Measurements from ENCODE around the gene REPS1.

Gene REPS1

GRCh38 chr6:138991206-138991605 is 3.2 kb upstream of the REPS1 start:
- Histone ChIP-seq H3K36me3 (ENCODE audit: control insufficient read depth in 4 of 4, insufficient read depth in 4 of 4, low read length in 3 of 4) (no peaks in the 10 kb centered on the region), H3K4me3 (ENCODE audit: control insufficient read depth in 1 of 7, extremely low read depth in 1 of 7, insufficient read depth in 4 of 7, low read depth in 2 of 7, low read length in 6 of 7) (no peak overlapping the region), H3K4me1 (ENCODE audit: control extremely low read depth in 1 of 4, control insufficient read depth in 4 of 4, insufficient read depth in 4 of 4, low read length in 3 of 4) (peaks cover 12 to 16% (median 13%) of the 10 kb centered on the region in 4 experiments), H3K27ac (ENCODE audit: insufficient read depth in 1 of 2, low read depth in 1 of 2, low read length in 2 of 2, poor library complexity in 1 of 2, severe bottlenecking in 2 of 2) (no peak overlapping the region), H3K9me3 (ENCODE audit: control extremely low read depth in 1 of 5, control insufficient read depth in 4 of 5, insufficient read depth in 2 of 5, low read depth in 1 of 5, low read length in 4 of 5) (no peaks in the 10 kb centered on the region), H3K27me3 (replicated peaks in 2 of 5; ENCODE audit: control insufficient read depth in 4 of 5, insufficient read depth in 5 of 5, low read length in 4 of 5) (no peaks in the 10 kb centered on the region)
- WGBS (ENCODE audit: insufficient coverage) = 44% methylated on average over 5 of the region's 5 CpGs
- ChIA-PET POLR2A (no interaction called here), CTCF (no interaction called here)
- DNase-seq = no peak

GRCh38 chr6:138989098-138989983 is 1.3 kb upstream of the REPS1 start:
- POLR2A ChIA-PET = interaction anchor here (0.6 to 0.8 kb wide), 4 partner anchors 41 to 466 kb away, joined by 3 to 4 read pairs (median 3); no protein-coding TSS in a partner anchor
- 100% methylated on average over 4 of the region's 5 CpGs for WGBS (ENCODE audit: insufficient coverage)
- Histone ChIP-seq H3K9me3 (ENCODE audit: control extremely low read depth in 1 of 5, control insufficient read depth in 4 of 5, insufficient read depth in 2 of 5, low read depth in 1 of 5, low read length in 4 of 5) (no peaks in the 10 kb centered on the region), H3K4me1 (ENCODE audit: control extremely low read depth in 1 of 4, control insufficient read depth in 4 of 4, insufficient read depth in 4 of 4, low read length in 3 of 4) (peaks cover 14 to 24% (median 19%) of the 10 kb centered on the region in 4 experiments), H3K27ac (ENCODE audit: insufficient read depth in 1 of 2, low read depth in 1 of 2, low read length in 2 of 2, poor library complexity in 1 of 2, severe bottlenecking in 2 of 2) (no peak overlapping the region), H3K4me3 (ENCODE audit: control insufficient read depth in 1 of 7, extremely low read depth in 1 of 7, insufficient read depth in 4 of 7, low read depth in 2 of 7, low read length in 6 of 7) (no peak overlapping the region), H3K27me3 (replicated peaks in 2 of 5; ENCODE audit: control insufficient read depth in 4 of 5, insufficient read depth in 5 of 5, low read length in 4 of 5) (no peaks in the 10 kb centered on the region), H3K36me3 (ENCODE audit: control insufficient read depth in 4 of 4, insufficient read depth in 4 of 4, low read length in 3 of 4) (no peaks in the 10 kb centered on the region)
- CTCF ChIA-PET = interaction anchor here (0.5 to 2.2 kb wide), 7 partner anchors 22 to 891 kb away, joined by 3 to 7 read pairs (median 3); no protein-coding TSS in a partner anchor
- no peak for DNase-seq

- no peaks in the 10 kb centered on the region for H3K36me3 ChIP-seq (ENCODE audit: control insufficient read depth in 4 of 4, insufficient read depth in 4 of 4, low read length in 3 of 4)
- peak overlapping the region in 6 of 7 experiments; percentile 74 to 95 (median 88) for H3K4me3 ChIP-seq (ENCODE audit: control insufficient read depth in 1 of 7, extremely low read depth in 1 of 7, insufficient read depth in 4 of 7, low read depth in 2 of 7, low read length in 6 of 7)
- DNase-seq = no peak
Observed at GRCh38 chr6:138988469-138988834, 399 bp upstream of the REPS1 start.

GRCh38 chr6:138987080-138987642 is 892 bp downstream of the REPS1 start:
- DNase-seq = peak in 2 of 3 donors; percentile 21 to 34
- ChIA-PET POLR2A (interaction anchor here (0.5 to 1.8 kb wide), 3 partner anchors 40 to 194 kb away, joined by 3 to 5 read pairs (median 3); no protein-coding TSS in a partner anchor), CTCF (interaction anchor here (0.5 to 2.2 kb wide), 11 partner anchors 11 to 377 kb away, joined by 3 to 7 read pairs (median 3); no protein-coding TSS in a partner anchor)
- no peaks in the 10 kb centered on the region for H3K9me3 ChIP-seq (ENCODE audit: control extremely low read depth in 1 of 5, control insufficient read depth in 4 of 5, insufficient read depth in 2 of 5, low read depth in 1 of 5, low read length in 4 of 5)
- H3K4me1 ChIP-seq (ENCODE audit: control extremely low read depth in 1 of 4, control insufficient read depth in 4 of 4, insufficient read depth in 4 of 4, low read length in 3 of 4) = peaks cover 14 to 27% (median 20%) of the 10 kb centered on the region in 4 experiments
- peak overlapping the region in 1 of 2 experiments; percentile 87 for H3K27ac ChIP-seq (ENCODE audit: insufficient read depth in 1 of 2, low read depth in 1 of 2, low read length in 2 of 2, poor library complexity in 1 of 2, severe bottlenecking in 2 of 2)
- peak overlapping the region; percentile 74 to 95 (median 90) for H3K4me3 ChIP-seq (ENCODE audit: control insufficient read depth in 1 of 7, extremely low read depth in 1 of 7, insufficient read depth in 4 of 7, low read depth in 2 of 7, low read length in 6 of 7)
- 0% methylated on average over 16 of the region's 35 CpGs for WGBS (ENCODE audit: insufficient coverage)
- H3K27me3 ChIP-seq (replicated peaks in 2 of 5; ENCODE audit: control insufficient read depth in 4 of 5, insufficient read depth in 5 of 5, low read length in 4 of 5) = no peaks in the 10 kb centered on the region
- no peaks in the 10 kb centered on the region for H3K36me3 ChIP-seq (ENCODE audit: control insufficient read depth in 4 of 4, insufficient read depth in 4 of 4, low read length in 3 of 4)

More at GRCh38 chr6:138988469-138988834, 399 bp upstream of the REPS1 start:
- Histone ChIP-seq H3K27ac (ENCODE audit: insufficient read depth in 1 of 2, low read depth in 1 of 2, low read length in 2 of 2, poor library complexity in 1 of 2, severe bottlenecking in 2 of 2) (peak overlapping the region in 1 of 2 experiments; percentile 87), H3K27me3 (replicated peaks in 2 of 5; ENCODE audit: control insufficient read depth in 4 of 5, insufficient read depth in 5 of 5, low read length in 4 of 5) (no peaks in the 10 kb centered on the region), H3K9me3 (ENCODE audit: control extremely low read depth in 1 of 5, control insufficient read depth in 4 of 5, insufficient read depth in 2 of 5, low read depth in 1 of 5, low read length in 4 of 5) (no peaks in the 10 kb centered on the region), H3K4me1 (ENCODE audit: control extremely low read depth in 1 of 4, control insufficient read depth in 4 of 4, insufficient read depth in 4 of 4, low read length in 3 of 4) (peaks cover 14 to 27% (median 20%) of the 10 kb centered on the region in 4 experiments)
- 10% methylated on average over 10 of the region's 11 CpGs for WGBS (ENCODE audit: insufficient coverage)
- ChIA-PET CTCF (interaction anchor here (0.6 to 2.2 kb wide), 5 partner anchors 23 to 172 kb away, joined by 3 to 7 read pairs (median 4); no protein-coding TSS in a partner anchor), POLR2A (interaction anchor here (0.6 to 1.8 kb wide), 4 partner anchors 39 to 125 kb away, joined by 3 to 5 read pairs (median 4); no protein-coding TSS in a partner anchor)

- Histone ChIP-seq H3K4me3 (ENCODE audit: control insufficient read depth in 1 of 7, extremely low read depth in 1 of 7, insufficient read depth in 4 of 7, low read depth in 2 of 7, low read length in 6 of 7) (peak overlapping the region in 6 of 7 experiments; percentile 74 to 95 (median 88)), H3K27me3 (replicated peaks in 2 of 5; ENCODE audit: control insufficient read depth in 4 of 5, insufficient read depth in 5 of 5, low read length in 4 of 5) (no peaks in the 10 kb centered on the region), H3K9me3 (ENCODE audit: control extremely low read depth in 1 of 5, control insufficient read depth in 4 of 5, insufficient read depth in 2 of 5, low read depth in 1 of 5, low read length in 4 of 5) (no peaks in the 10 kb centered on the region), H3K27ac (ENCODE audit: insufficient read depth in 1 of 2, low read depth in 1 of 2, low read length in 2 of 2, poor library complexity in 1 of 2, severe bottlenecking in 2 of 2) (peak overlapping the region in 1 of 2 experiments; percentile 87), H3K36me3 (ENCODE audit: control insufficient read depth in 4 of 4, insufficient read depth in 4 of 4, low read length in 3 of 4) (no peaks in the 10 kb centered on the region), H3K4me1 (ENCODE audit: control extremely low read depth in 1 of 4, control insufficient read depth in 4 of 4, insufficient read depth in 4 of 4, low read length in 3 of 4) (peaks cover 14 to 31% (median 21%) of the 10 kb centered on the region in 4 experiments)
- CTCF ChIA-PET = interaction anchor here (0.5 to 1.6 kb wide), 9 partner anchors 10 to 378 kb away, joined by 3 to 6 read pairs (median 3); no protein-coding TSS in a partner anchor
- POLR2A ChIA-PET = interaction anchor here (0.5 to 1.8 kb wide), 3 partner anchors 41 to 194 kb away, joined by 3 to 5 read pairs (median 3); no protein-coding TSS in a partner anchor
- 0% methylated on average over 3 of the region's 3 CpGs for whole genome bisulfite sequencing (ENCODE audit: insufficient coverage)
- peak in 2 of 3 donors; percentile 29 to 51 for DNase-seq
Observed at GRCh38 chr6:138986578-138986977, 1.5 kb downstream of the REPS1 start.

- H3K27me3 ChIP-seq (replicated peaks in 2 of 5; ENCODE audit: control insufficient read depth in 4 of 5, insufficient read depth in 5 of 5, low read length in 4 of 5) = no peaks in the 10 kb centered on the region
- DNase-seq = no peak
- no peaks in the 10 kb centered on the region for H3K36me3 ChIP-seq (ENCODE audit: control insufficient read depth in 4 of 4, insufficient read depth in 4 of 4, low read length in 3 of 4)
- ChIA-PET CTCF (interaction anchor here (0.9 kb wide), 1 partner anchor 50 kb away, joined by 3 read pairs; no protein-coding TSS in a partner anchor), POLR2A (no interaction called here)
- no peak overlapping the region for H3K4me3 ChIP-seq (ENCODE audit: control insufficient read depth in 1 of 7, extremely low read depth in 1 of 7, insufficient read depth in 4 of 7, low read depth in 2 of 7, low read length in 6 of 7)
- WGBS (ENCODE audit: insufficient coverage) = 40% methylated on average over 2 of the region's 2 CpGs
- H3K9me3 ChIP-seq (ENCODE audit: control extremely low read depth in 1 of 5, control insufficient read depth in 4 of 5, insufficient read depth in 2 of 5, low read depth in 1 of 5, low read length in 4 of 5) = no peaks in the 10 kb centered on the region
- H3K27ac ChIP-seq (ENCODE audit: insufficient read depth in 1 of 2, low read depth in 1 of 2, low read length in 2 of 2, poor library complexity in 1 of 2, severe bottlenecking in 2 of 2) = no peak overlapping the region
- peaks cover 4 to 21% (median 12%) of the 10 kb centered on the region in 4 experiments for H3K4me1 ChIP-seq (ENCODE audit: control extremely low read depth in 1 of 4, control insufficient read depth in 4 of 4, insufficient read depth in 4 of 4, low read length in 3 of 4)
Observed at GRCh38 chr6:138981416-138981815, 6.6 kb downstream of the REPS1 start.

All from common myeloid progenitor, CD34-positive (primary cell).